IgD-negative memory B cell (primary cell): Measurements from ENCODE around the gene RNPC3. TPM values are rescaled to one million over a fixed set of nuclear protein-coding genes. Genes with fewer than 3 reads are reported as not detected.

Experiments
- H3K27ac Mint-ChIP-seq, 3 donors: one replicate each; pipeline ENCODE4 v1.8.0; 2020 to 2022; ENCODE audit warnings: mild to moderate bottlenecking in 3 of 3, mixed read lengths in 3 of 3, moderate library complexity in 1 of 3
- H3K27me3 Mint-ChIP-seq: one replicate; pipeline ENCODE4 v1.8.0; 2021; ENCODE audit warnings: mixed read lengths
- H3K36me3 Mint-ChIP-seq: one replicate; pipeline ENCODE4 v1.8.0; 2020; ENCODE audit warnings: mild to moderate bottlenecking, mixed read lengths
- H3K4me1 Mint-ChIP-seq, 3 donors: one replicate each; pipeline ENCODE4 v1.8.0; 2020 to 2022; ENCODE audit warnings: mixed read lengths in 3 of 3, mild to moderate bottlenecking in 1 of 3
- H3K4me3 Mint-ChIP-seq, 4 donors: one replicate each; pipeline ENCODE4 v1.8.0; 2020 to 2022; ENCODE audit warnings: mild to moderate bottlenecking in 4 of 4, mixed read lengths in 4 of 4, moderate library complexity in 3 of 4
- H3K9me3 Mint-ChIP-seq, 3 donors: one replicate each; pipeline ENCODE4 v1.8.0; 2020 to 2021; ENCODE audit warnings: mixed read lengths in 3 of 3, mild to moderate bottlenecking in 1 of 3
- polyA plus RNA-seq: library from polyadenylated mRNA; unstranded; fragments of 300-500 nt; fragmentation: Illumina TruSeq; gene quantifications from one replicate; pipeline ENCODE4 v1.2.3, GENCODE V29; 2021

The RNPC3 gene, protein sequence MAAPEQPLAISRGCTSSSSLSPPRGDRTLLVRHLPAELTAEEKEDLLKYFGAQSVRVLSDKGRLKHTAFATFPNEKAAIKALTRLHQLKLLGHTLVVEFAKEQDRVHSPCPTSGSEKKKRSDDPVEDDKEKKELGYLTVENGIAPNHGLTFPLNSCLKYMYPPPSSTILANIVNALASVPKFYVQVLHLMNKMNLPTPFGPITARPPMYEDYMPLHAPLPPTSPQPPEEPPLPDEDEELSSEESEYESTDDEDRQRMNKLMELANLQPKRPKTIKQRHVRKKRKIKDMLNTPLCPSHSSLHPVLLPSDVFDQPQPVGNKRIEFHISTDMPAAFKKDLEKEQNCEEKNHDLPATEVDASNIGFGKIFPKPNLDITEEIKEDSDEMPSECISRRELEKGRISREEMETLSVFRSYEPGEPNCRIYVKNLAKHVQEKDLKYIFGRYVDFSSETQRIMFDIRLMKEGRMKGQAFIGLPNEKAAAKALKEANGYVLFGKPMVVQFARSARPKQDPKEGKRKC
- polyA plus RNA-seq, result 18.3 TPM

DNA sequence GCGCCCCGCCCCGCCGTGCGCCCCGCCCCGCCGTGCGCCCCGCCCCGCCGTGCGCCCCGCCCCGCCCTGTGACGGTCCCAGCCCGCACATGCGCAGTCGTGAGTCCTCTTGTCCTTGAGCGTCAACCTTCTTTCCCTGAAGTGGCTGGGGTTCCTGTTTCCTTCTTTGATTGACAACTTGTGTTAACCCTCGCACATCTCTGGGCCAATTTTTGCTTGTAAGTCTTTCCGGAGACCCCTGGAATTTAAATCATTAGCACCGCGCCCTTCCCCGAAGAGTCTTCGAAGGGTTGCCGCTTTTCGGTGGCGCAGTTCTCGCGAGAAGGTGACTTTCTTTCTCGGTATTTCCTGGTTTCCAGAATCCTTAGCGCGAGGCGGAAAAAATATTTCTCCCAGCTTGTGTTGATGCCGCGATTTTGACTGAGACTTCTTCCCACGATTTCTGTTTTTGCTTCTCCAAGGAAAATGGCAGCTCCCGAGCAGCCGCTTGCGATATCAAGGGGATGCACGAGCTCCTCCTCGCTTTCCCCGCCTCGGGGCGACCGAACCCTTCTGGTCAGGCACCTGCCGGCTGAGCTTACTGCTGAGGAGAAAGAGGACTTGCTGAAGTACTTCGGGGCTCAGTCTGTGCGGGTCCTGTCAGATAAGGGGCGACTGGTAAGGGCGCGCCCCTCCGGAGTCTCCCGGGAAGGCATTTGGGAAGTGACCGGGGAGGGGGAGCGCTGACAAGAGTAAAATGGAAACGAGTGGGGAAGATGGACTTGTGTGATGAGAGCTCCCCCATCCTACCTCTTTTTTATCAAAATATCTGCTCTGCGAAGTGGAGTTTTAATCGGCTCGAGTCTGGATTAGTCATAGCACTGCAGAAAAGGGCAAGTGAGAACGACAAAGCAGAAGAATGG is at the start of gene RNPC3:
Gene RNPC3 (plus strand): TSS at position 93 of the 901 bp plus-strand sequence. CDS start 372 bp downstream, at position 465.
- H3K27ac Mint-ChIP-seq, result peak within 1 kb of the TSS; percentile 94 to 99 (median 99)
- H3K27me3 Mint-ChIP-seq, result no peaks in the 10 kb centered on the region
- peak within 1 kb of the TSS; percentile 95 to 100 (median 99) for H3K4me3 Mint-ChIP-seq
- peaks cover 7% of the 10 kb centered on the region for H3K36me3 Mint-ChIP-seq
- peaks cover 26 to 34% (median 33%) of the 10 kb centered on the region in 3 donors for H3K4me1 Mint-ChIP-seq
- H3K9me3 Mint-ChIP-seq, result no peaks in the 10 kb centered on the region

DNA sequence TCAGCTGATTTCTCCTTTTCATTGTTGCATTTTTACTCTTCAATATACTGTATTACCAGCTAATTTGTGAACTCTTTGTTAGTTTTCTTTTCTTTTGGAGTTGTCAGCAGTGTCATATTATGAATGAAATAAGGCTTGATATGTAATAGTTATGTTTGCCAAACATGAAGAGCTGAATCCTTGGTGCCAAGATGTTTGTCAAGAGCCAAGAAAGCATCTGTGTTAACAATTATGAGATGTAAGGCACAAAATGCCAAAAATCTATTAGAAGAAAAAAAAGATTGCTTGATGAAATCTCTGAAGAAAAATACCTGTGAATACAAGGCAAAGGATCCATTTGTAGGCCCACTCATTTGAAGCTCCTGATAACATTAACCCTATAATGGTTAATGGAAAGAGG is 48.4 kb upstream of the RNPC3 start:
- Mint-ChIP-seq H3K36me3 (no peaks in the 10 kb centered on the region), H3K27ac (no peak overlapping the region), H3K4me1 (no peaks in the 10 kb centered on the region), H3K9me3 (peaks cover 0 to 3% (median 0%) of the 10 kb centered on the region in 3 donors), H3K4me3 (no peak overlapping the region), H3K27me3 (no peaks in the 10 kb centered on the region)

DNA sequence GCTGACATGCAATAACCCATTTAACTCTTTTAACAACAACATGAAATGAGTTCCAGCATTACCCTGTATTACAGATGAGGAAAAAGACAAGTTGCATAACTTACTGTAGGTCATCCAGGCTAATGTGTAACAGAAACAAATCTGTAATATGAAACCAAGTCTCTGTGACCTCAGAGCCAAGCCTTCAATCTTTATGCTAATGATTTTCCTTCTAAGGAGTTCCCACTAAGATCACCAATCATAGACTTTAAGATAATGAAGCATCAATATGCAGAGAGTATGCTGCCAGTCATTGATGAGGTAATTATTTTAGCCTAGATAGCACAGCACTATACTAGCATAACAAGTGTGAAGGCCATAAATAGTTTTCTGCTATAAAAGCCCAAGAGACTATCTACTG is 35.6 kb upstream of the RNPC3 start:
- H3K27ac Mint-ChIP-seq, result no peak overlapping the region
- no peaks in the 10 kb centered on the region for H3K4me1 Mint-ChIP-seq
- H3K27me3 Mint-ChIP-seq, result peaks cover 2% of the 10 kb centered on the region
- no peak overlapping the region for H3K4me3 Mint-ChIP-seq
- H3K36me3 Mint-ChIP-seq, result no peaks in the 10 kb centered on the region
- H3K9me3 Mint-ChIP-seq, result peaks cover 0 to 4% (median 0%) of the 10 kb centered on the region in 3 donors

DNA sequence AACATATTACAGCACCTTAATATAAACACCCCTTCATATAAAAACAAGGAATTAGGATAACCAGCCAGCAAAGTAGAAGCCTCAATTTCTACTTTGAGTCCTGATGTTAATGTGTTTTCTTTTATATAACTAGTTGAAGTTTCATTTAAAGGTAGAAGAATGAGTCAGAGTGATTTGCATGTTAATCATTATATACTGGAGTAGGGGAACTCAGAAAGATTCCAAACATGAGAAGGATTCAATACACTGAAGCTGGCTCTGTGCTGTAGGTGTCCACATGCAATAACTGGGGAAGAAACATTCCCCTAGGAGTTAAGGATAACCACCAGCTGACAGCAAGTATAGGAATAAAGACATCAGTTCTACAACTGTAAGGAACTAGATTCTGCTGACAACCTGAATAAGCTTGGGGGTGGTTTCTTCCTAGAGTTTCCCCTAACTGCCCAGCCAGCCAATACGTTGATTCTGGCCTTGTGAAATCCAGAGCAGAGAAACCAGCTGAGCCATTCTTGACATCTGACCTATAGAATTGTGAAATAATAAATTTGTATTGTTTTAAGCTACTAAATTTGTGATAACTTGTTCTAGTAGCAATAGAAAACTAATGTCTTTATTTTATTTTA is 33.4 kb upstream of the RNPC3 start:
- Mint-ChIP-seq H3K27me3 (peaks cover 3% of the 10 kb centered on the region), H3K27ac (no peak overlapping the region), H3K9me3 (peaks cover 0 to 4% (median 0%) of the 10 kb centered on the region in 3 donors), H3K4me1 (no peaks in the 10 kb centered on the region), H3K4me3 (no peak overlapping the region), H3K36me3 (no peaks in the 10 kb centered on the region)

DNA sequence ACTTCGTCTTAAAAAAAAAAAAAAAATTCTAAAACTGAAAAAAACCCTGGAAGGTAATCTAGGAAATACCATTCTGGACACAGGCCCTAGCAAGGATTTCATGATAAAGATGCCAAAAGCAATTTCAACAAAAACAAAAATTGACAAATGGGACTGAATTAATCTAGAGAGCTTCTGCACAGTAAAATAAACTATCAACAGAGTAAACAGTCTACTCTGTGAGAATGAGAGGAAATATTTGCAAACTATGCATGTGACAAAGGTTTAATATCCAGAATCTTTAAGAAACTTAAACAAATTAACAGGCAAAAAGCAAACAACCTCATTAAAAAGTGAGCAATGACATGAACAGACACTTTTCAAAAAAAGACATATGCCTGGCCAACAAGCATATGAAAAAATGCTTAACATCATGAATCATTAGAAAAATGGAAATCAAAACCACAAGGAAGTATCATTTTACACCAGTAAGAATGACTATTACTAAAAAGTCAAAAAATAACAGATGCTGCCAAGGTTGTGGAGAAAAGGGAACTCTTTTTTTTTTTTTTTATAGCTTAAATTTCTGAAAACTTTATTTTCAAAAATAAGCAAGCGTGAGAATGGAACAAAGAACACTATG is 29.4 kb upstream of the RNPC3 start:
- Mint-ChIP-seq H3K27me3 (peaks cover 3% of the 10 kb centered on the region), H3K27ac (no peak overlapping the region), H3K4me1 (no peaks in the 10 kb centered on the region), H3K9me3 (peaks cover 0 to 4% (median 0%) of the 10 kb centered on the region in 3 donors), H3K4me3 (no peak overlapping the region), H3K36me3 (no peaks in the 10 kb centered on the region)

DNA sequence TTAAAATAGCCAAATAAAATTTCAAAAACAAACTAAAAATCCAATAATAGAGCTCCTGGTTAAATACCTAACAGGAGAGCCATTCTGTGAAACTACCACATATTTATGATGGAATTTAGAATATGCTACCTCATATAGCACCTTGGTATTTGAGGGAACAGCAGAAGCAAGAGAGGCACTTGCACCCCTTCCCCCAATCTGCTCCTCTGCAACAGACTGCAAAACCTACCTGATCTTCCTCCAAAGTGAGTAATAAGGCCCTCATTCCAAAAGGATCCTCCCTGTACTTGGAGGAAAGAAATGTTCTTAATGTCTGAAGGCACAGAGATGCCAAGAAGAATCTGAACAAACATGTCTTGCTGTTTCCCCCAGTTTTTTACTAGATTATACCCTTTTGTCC is 28.1 kb upstream of the RNPC3 start:
- peaks cover 0 to 4% (median 0%) of the 10 kb centered on the region in 3 donors for H3K9me3 Mint-ChIP-seq
- peaks cover 3% of the 10 kb centered on the region for H3K27me3 Mint-ChIP-seq
- H3K27ac Mint-ChIP-seq, result no peak overlapping the region
- H3K4me1 Mint-ChIP-seq, result no peaks in the 10 kb centered on the region
- no peak overlapping the region for H3K4me3 Mint-ChIP-seq
- H3K36me3 Mint-ChIP-seq, result no peaks in the 10 kb centered on the region

DNA sequence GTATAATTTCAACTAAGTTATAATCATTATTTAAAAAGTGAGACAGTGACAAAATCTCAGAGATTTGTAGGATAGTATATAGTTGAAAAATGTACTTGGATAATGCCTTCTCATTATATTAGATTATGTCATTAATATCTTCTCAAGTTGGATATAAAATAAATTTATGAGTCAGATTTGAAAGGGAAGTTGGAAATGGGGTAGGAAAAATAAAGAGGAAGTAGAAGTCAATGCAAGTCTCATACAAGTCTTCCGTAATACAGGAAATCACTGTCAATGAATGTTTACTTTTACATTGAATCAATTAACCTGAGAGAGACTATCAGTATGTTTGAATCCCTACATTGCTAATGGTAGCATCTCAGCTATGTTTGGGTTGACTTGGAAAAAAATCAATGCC is 16.2 kb upstream of the RNPC3 start:
- Mint-ChIP-seq H3K9me3 (peaks cover 0 to 5% (median 0%) of the 10 kb centered on the region in 3 donors), H3K27ac (no peak overlapping the region), H3K4me1 (no peaks in the 10 kb centered on the region), H3K4me3 (no peak overlapping the region), H3K27me3 (no peaks in the 10 kb centered on the region), H3K36me3 (peaks cover 18% of the 10 kb centered on the region)

DNA sequence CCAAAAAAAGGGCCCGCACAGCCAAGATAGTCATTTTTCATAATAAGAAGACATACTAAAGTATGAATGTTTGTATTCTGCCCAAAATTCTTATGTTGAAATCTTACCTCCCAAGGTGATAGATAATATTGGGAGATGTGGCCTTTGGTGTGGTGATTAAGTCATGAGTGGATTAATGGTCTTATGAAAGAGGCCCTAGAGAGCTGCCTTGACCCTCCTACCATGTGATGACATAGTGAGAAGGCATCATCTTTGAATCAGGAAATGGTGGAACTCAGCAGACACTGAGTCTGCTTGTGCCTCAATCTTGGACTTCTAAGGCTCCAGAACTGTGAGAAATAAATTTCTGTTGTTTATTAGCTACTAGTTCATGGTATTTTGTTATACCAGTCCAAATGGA is 11.8 kb upstream of the RNPC3 start:
- Mint-ChIP-seq H3K4me3 (no peak overlapping the region), H3K9me3 (peaks cover 0 to 5% (median 1%) of the 10 kb centered on the region in 3 donors), H3K27ac (no peak overlapping the region), H3K36me3 (peaks cover 18% of the 10 kb centered on the region), H3K27me3 (no peaks in the 10 kb centered on the region), H3K4me1 (peaks cover 0 to 7% (median 4%) of the 10 kb centered on the region in 3 donors)

DNA sequence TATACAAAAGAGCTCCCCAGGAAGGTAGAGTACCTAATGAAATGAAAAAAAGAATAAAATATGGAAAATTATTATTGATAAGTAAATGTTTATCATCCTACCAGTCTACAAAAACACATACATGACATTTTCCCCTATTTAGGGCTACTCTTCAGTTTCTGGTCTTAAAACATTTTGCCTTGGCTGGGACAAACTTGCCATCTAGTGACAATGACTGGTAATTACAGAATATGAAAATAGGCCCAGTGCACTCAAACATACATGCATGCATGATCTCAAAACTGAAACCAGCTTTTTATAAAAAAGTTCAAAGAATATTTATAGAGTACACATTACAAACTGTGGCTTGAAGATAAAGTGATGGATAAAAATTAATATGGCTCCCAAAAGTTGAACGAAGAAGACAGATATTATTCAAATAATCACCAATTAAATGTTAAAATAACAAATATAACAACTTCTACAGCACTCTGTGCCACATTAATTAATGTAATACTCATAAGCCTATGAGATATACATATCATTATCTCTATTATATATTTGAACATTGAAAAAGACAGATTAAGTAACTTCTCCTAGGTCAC is 10.5 kb upstream of the RNPC3 start:
- H3K27ac Mint-ChIP-seq, result no peak overlapping the region
- peaks cover 18% of the 10 kb centered on the region for H3K36me3 Mint-ChIP-seq
- peaks cover 0 to 7% (median 4%) of the 10 kb centered on the region in 3 donors for H3K4me1 Mint-ChIP-seq
- H3K9me3 Mint-ChIP-seq, result peaks cover 0 to 5% (median 1%) of the 10 kb centered on the region in 3 donors
- no peaks in the 10 kb centered on the region for H3K27me3 Mint-ChIP-seq
- no peak overlapping the region for H3K4me3 Mint-ChIP-seq

DNA sequence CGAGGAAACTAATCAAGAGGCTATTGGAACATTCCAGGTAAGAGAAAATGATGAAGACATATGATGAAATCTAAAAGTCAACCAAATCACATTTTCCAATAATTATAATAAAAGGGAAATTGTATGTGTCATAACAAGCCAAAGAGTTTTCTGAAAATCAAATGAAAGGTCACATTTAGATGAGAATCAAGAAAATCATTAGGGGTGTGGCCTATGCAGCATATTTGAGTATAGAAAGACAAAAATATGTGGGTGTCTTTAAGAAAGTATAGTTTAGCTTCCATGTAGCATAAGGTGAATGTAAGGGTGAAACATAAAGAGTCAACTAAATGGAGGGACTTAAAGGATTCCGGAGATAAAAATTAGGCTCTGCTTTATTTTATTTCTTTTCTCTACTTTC is 9.2 kb upstream of the RNPC3 start:
- Mint-ChIP-seq H3K27ac (no peak overlapping the region), H3K9me3 (peaks cover 0 to 5% (median 1%) of the 10 kb centered on the region in 3 donors), H3K27me3 (no peaks in the 10 kb centered on the region), H3K4me3 (no peak overlapping the region), H3K36me3 (peaks cover 7% of the 10 kb centered on the region), H3K4me1 (peaks cover 0 to 7% (median 4%) of the 10 kb centered on the region in 3 donors)

DNA sequence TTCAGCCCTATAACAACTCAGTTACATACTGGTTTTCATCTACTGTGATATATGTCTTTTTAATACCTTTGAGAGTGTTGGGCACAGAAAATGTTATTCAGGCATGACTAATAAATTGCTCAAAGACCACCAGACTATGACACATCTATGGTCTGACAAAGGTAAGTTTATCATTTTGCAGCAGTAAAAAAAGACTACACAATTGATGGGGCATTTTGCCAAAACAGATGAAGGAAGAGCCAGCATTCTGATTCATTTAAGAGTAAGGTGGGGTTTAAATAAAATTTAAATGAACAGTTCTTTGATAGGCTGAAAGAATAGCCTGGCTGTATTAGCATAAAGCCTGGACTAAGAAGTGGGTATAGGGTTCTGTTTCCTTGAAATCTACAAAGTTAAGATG is 8.8 kb upstream of the RNPC3 start:
- Mint-ChIP-seq H3K27me3 (no peaks in the 10 kb centered on the region), H3K27ac (no peak overlapping the region), H3K9me3 (peaks cover 0 to 2% (median 1%) of the 10 kb centered on the region in 3 donors), H3K4me1 (peaks cover 0 to 7% (median 4%) of the 10 kb centered on the region in 3 donors), H3K36me3 (peaks cover 3% of the 10 kb centered on the region), H3K4me3 (no peak overlapping the region)

DNA sequence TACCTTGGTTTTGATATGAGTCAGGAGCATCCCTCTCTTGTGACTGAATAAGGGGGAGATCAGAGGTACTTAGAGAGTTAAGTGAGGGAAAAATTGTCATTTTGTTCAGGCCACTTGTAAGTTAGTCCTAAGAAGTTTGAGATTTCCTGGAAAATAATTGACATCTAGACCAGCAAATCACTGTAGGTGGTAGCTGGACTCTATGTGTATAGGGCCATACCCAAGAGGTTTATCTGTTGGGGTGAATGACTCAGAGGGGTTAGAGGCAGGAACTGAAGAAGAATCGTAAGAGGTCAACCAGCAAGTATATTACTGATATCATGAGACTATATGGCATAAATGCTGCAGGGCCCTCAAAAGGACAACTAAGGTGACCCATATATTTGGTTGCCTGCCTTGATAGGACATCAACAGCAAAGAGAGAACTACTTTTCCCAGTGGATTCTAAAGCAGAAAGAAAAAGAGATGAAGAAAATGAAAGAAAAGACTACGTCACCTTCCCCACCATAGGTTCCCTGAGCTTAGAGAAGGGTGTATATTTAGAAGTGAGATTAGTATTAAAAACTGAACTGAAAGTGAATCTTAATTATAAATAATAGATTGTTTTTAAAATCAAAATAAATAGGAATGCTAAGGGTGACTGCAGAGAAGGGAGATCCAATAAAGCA is 8.0 kb upstream of the RNPC3 start:
- H3K27me3 Mint-ChIP-seq, result no peaks in the 10 kb centered on the region
- H3K27ac Mint-ChIP-seq, result peak overlapping the region in 1 of 3 donors; percentile 86
- H3K36me3 Mint-ChIP-seq, result peaks cover 2% of the 10 kb centered on the region
- peaks cover 0 to 1% (median 0%) of the 10 kb centered on the region in 3 donors for H3K9me3 Mint-ChIP-seq
- H3K4me1 Mint-ChIP-seq, result peaks cover 0 to 7% (median 4%) of the 10 kb centered on the region in 3 donors
- H3K4me3 Mint-ChIP-seq, result peak overlapping the region in 3 of 4 donors; percentile 35 to 67 (median 55)

DNA sequence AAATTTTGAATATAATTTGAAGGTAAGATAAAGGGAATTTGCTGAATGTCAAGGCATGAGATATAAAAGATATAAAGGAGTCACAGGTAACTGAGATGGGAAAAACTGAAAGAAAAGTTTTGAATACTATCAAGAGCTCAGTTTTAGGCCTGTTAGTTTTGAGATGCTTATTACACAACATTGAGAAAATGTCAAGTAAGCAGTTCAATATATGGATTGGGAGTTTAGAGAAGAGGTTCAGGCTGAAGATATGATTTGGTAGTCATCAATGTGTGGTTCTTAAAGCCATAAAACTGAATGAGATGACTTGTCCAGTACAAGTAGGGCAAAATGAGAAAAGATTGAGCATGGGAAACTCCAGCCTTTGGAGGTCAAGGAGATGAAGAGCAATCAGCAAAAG is 4.7 kb upstream of the RNPC3 start:
- Mint-ChIP-seq H3K4me3 (no peak overlapping the region), H3K27me3 (no peaks in the 10 kb centered on the region), H3K4me1 (peaks cover 2 to 7% (median 4%) of the 10 kb centered on the region in 3 donors), H3K9me3 (peaks cover 0 to 1% (median 0%) of the 10 kb centered on the region in 3 donors), H3K27ac (no peak overlapping the region), H3K36me3 (peaks cover 7% of the 10 kb centered on the region)
